ENCODE data around the gene PPP2R5A. TPM values are rescaled to one million over a fixed set of nuclear protein-coding genes. Genes with fewer than 3 reads are reported as not detected.

Gene PPP2R5A
- total and polyA plus RNA-seq, 2 of the 13 experiments (the other 11 are each of a cell fraction or from before 2014, with no cell fraction given): 22.0 to 31.4 TPM

DNA sequence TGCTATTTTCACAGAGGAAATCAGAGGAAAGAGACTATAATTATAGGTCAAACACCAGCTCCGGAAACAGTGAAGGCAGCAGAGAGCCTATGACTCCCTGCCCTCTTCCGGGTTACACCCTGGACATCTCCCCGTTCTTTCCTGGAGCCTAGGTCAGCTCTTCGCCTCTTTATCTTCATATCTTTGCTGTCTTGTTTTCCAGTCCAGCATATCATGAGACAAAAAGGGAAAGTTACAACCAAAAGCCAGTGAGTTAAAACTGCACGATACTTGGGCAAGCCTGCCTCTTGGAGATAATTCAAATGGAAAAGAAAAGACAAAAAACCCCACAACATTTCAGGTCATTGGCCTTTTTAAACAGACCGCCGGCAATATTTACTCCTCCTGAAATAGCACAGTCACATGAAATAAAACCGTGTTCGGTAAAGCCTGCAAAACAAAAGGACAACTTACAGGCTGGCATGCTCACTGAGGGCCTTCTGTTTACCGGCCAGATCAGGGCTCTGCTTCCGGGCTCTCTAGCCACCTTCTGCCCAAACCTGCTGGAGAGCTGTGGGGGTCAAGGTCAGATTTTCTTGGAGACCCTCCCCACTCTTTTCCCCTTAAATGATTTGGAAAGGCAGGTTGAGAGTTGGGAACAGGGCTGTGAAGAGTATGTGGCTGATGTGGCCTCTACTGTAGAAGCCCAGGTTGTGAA, 42.8 kb upstream of the PPP2R5A start (continued):
- TF ChIP-seq, protein P1, sequence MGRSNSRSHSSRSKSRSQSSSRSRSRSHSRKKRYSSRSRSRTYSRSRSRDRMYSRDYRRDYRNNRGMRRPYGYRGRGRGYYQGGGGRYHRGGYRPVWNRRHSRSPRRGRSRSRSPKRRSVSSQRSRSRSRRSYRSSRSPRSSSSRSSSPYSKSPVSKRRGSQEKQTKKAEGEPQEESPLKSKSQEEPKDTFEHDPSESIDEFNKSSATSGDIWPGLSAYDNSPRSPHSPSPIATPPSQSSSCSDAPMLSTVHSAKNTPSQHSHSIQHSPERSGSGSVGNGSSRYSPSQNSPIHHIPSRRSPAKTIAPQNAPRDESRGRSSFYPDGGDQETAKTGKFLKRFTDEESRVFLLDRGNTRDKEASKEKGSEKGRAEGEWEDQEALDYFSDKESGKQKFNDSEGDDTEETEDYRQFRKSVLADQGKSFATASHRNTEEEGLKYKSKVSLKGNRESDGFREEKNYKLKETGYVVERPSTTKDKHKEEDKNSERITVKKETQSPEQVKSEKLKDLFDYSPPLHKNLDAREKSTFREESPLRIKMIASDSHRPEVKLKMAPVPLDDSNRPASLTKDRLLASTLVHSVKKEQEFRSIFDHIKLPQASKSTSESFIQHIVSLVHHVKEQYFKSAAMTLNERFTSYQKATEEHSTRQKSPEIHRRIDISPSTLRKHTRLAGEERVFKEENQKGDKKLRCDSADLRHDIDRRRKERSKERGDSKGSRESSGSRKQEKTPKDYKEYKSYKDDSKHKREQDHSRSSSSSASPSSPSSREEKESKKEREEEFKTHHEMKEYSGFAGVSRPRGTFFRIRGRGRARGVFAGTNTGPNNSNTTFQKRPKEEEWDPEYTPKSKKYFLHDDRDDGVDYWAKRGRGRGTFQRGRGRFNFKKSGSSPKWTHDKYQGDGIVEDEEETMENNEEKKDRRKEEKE (IDR thresholded peaks at IDR 0.05): no peak
- no peak for TF ChIP-seq KLF9 (CRISPR knock-in tag; IDR thresholded peaks at IDR 0.05; ENCODE audit: low read depth)
- no peak for TF ChIP-seq MIER3 (CRISPR knock-in tag; IDR thresholded peaks at IDR 0.05; ENCODE audit: borderline replicate concordance)
- TF ChIP-seq, protein P2, sequence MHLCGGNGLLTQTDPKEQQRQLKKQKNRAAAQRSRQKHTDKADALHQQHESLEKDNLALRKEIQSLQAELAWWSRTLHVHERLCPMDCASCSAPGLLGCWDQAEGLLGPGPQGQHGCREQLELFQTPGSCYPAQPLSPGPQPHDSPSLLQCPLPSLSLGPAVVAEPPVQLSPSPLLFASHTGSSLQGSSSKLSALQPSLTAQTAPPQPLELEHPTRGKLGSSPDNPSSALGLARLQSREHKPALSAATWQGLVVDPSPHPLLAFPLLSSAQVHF (CRISPR knock-in tag; IDR thresholded peaks at IDR 0.05): no peak
- no peak for TF ChIP-seq SP4 (CRISPR knock-in tag; IDR thresholded peaks at IDR 0.05)
- TF ChIP-seq ZNF607 (CRISPR knock-in tag; IDR thresholded peaks at IDR 0.05; ENCODE audit: borderline replicate concordance): no peak
- TF ChIP-seq, protein P3, sequence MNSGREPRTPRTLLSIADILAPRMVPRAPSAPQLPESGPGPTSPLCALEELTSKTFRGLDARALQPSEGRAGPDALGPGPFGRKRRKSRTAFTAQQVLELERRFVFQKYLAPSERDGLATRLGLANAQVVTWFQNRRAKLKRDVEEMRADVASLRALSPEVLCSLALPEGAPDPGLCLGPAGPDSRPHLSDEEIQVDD (CRISPR knock-in tag; IDR thresholded peaks at IDR 0.05; ENCODE audit: borderline replicate concordance): no peak
- TF ChIP-seq CENPX (CRISPR knock-in tag; IDR thresholded peaks at IDR 0.05): no peak
- no peak for TF ChIP-seq IKZF1 (IDR thresholded peaks at IDR 0.05)
- TF ChIP-seq, protein P4, sequence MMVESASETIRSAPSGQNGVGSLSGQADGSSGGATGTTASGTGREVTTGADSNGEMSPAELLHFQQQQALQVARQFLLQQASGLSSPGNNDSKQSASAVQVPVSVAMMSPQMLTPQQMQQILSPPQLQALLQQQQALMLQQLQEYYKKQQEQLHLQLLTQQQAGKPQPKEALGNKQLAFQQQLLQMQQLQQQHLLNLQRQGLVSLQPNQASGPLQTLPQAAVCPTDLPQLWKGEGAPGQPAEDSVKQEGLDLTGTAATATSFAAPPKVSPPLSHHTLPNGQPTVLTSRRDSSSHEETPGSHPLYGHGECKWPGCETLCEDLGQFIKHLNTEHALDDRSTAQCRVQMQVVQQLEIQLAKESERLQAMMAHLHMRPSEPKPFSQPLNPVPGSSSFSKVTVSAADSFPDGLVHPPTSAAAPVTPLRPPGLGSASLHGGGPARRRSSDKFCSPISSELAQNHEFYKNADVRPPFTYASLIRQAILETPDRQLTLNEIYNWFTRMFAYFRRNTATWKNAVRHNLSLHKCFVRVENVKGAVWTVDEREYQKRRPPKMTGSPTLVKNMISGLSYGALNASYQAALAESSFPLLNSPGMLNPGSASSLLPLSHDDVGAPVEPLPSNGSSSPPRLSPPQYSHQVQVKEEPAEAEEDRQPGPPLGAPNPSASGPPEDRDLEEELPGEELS (CRISPR knock-in tag; IDR thresholded peaks at IDR 0.05): peak; percentile 78
- no peak for TF ChIP-seq HIVEP1 (CRISPR knock-in tag; IDR thresholded peaks at IDR 0.05)
- no peak for TF ChIP-seq ZNF878 (CRISPR knock-in tag; IDR thresholded peaks at IDR 0.05)
- TF ChIP-seq, protein P5, sequence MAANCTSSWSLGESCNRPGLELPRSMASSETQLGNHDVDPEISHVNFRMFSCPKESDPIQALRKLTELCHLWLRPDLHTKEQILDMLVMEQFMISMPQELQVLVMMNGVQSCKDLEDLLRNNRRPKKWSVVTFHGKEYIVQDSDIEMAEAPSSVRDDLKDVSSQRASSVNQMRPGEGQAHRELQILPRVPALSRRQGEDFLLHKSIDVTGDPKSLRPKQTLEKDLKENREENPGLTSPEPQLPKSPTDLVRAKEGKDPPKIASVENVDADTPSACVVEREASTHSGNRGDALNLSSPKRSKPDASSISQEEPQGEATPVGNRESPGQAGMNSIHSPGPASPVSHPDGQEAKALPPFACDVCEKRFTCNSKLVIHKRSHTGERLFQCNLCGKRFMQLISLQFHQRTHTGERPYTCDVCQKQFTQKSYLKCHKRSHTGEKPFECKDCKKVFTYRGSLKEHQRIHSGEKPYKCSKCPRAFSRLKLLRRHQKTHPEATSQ (CRISPR knock-in tag; IDR thresholded peaks at IDR 0.05; ENCODE audit: borderline replicate concordance): 0 out of 2 replicates have a peak, but pooled peaks have one; percentile 22
- no peak for TF ChIP-seq ZNF766 (CRISPR knock-in tag; IDR thresholded peaks at IDR 0.05; ENCODE audit: borderline replicate concordance)
- TF ChIP-seq MBD4 (IDR thresholded peaks at IDR 0.05; ENCODE audit: borderline replicate concordance, low read length): no peak
- peak; percentile 33; the same call in 1 of the 2 replicates for TF ChIP-seq POLR2AphosphoS5 (IDR thresholded peaks at IDR 0.05; ENCODE audit: low read depth, low read length)
- no peak for TF ChIP-seq ZNF567 (CRISPR knock-in tag; IDR thresholded peaks at IDR 0.05; ENCODE audit: borderline replicate concordance)
- no peak for TF ChIP-seq HDAC6 (IDR thresholded peaks at IDR 0.05; ENCODE audit: low read depth, low read length)

All from HepG2 (cell line).